Stomach (tissue), 9 donors: ENCODE results near the gene IL17REL. TPM values are rescaled to one million over a fixed set of nuclear protein-coding genes. Genes with fewer than 3 reads are reported as not detected.

ENCODE experiments used
- DNase-seq, 2 donors: peaks; one replicate each; pipeline versions ENCODE4 v3.0.0 to v3.0.0-alpha.2; 2013 to 2019
- H3K27ac ChIP-seq, 5 donors: fragments of 200-600 bp in 4 of 5; sonication (generic) in 4 of 5; one replicate each; pipeline ENCODE4 v1.5.1; 2013 to 2019; ENCODE audit warnings: mild to moderate bottlenecking in 1 of 5, moderate library complexity in 1 of 5
- H3K27me3 ChIP-seq, 3 donors: fragments of 200-600 bp; sonication (generic); one replicate each; pipeline ENCODE4 v1.5.1; 2017 to 2019; ENCODE audit warnings: mixed run types in 1 of 3
- H3K36me3 ChIP-seq, 4 donors: fragments of 200-600 bp; sonication (generic); 1 replicate in 3 of 4; 2 replicates in 1 of 4; pipeline ENCODE4 v1.5.1; 2016 to 2019
- H3K4me1 ChIP-seq, 4 donors: fragments of 200-600 bp; sonication (generic); one replicate each; pipeline ENCODE4 v1.5.1; 2016 to 2019
- H3K4me3 ChIP-seq, 4 donors: fragments of 200-600 bp; sonication (generic) in 3 of 4; one replicate each; pipeline ENCODE4 v1.5.1; 2016 to 2019; ENCODE audit warnings: mild to moderate bottlenecking in 1 of 4
- H3K9me3 ChIP-seq, 4 donors: fragments of 200-600 bp; sonication (generic); one replicate each; pipeline ENCODE4 v1.5.1; 2016 to 2019
- EP300 ChIP-seq: sonication (generic); formaldehyde crosslinking; IDR thresholded peaks from one replicate; pipeline ENCODE4 v1.6.1; 2017; ENCODE audit warnings: antibody characterized with exemption
- POLR2A ChIP-seq, 4 donors: fragments of 450-650 bp; IDR thresholded peaks; one replicate each; pipeline ENCODE4 v1.6.1; 2016; ENCODE audit warnings: antibody characterized with exemption in 4 of 4, control low read depth in 2 of 4, mild to moderate bottlenecking in 1 of 4, moderate library complexity in 1 of 4
- POLR2AphosphoS5 ChIP-seq, 3 donors: sonication (generic); formaldehyde crosslinking; IDR thresholded peaks; one replicate each; pipeline ENCODE4 v1.6.1; 2016; ENCODE audit warnings: antibody characterized with exemption in 3 of 3
- WGBS, 5 donors: extraction: QIAGEN DNeasy Blood & Tissue Kit in 3 of 5; methylation state at CpG; one replicate each; pipeline versions ENCODE4 v1.1.5 to v1.1.7; 2013 to 2018; 5-methylcytosine and 5-hydroxymethylcytosine counted together
- intact Hi-C: fragments of 100-400 bp; cut with DNase I; formaldehyde crosslinking; loops from one replicate; pipeline ENCODE4 v1.15.1; 2023; ENCODE audit warnings: low total_unique reads
- polyA plus RNA-seq, 3 donors: library from polyadenylated mRNA; stranded (reverse); fragments of 200-250 nt; gene quantifications; one replicate each; pipeline ENCODE4 v1.2.3, GENCODE V29; 2013
- total RNA-seq, 5 donors: library from RNA; depleted of rRNA; stranded (reverse); fragments of >200 nt; gene quantifications; one replicate each; pipeline versions ENCODE4 v1.1.0 to v1.2.3, GENCODE V29; 2014 to 2016
- TF ChIP-seq, protein P1 (sequence below), 7 experiments: fragments of 450-650 bp in 4 of 7; fragments of 200-600 bp in 3 of 7; sonication (generic) in 3 of 7; IDR thresholded peaks; one replicate each; pipeline ENCODE4 v1.5.1; 2016 to 2019; ENCODE audit warnings: antibody characterized with exemption in 7 of 7, control low read depth in 2 of 7, mild to moderate bottlenecking in 1 of 7
- donor health status: healthy with polysubstance abuse.
- donor health status: Bipolar disorder and iron deficiency.
- donor health status: healthy.

IL17REL gene
- total and polyA plus RNA-seq, 8 donors, result 0.03 to 1.2 (median 0.89) TPM; not detected in 4

DNA sequence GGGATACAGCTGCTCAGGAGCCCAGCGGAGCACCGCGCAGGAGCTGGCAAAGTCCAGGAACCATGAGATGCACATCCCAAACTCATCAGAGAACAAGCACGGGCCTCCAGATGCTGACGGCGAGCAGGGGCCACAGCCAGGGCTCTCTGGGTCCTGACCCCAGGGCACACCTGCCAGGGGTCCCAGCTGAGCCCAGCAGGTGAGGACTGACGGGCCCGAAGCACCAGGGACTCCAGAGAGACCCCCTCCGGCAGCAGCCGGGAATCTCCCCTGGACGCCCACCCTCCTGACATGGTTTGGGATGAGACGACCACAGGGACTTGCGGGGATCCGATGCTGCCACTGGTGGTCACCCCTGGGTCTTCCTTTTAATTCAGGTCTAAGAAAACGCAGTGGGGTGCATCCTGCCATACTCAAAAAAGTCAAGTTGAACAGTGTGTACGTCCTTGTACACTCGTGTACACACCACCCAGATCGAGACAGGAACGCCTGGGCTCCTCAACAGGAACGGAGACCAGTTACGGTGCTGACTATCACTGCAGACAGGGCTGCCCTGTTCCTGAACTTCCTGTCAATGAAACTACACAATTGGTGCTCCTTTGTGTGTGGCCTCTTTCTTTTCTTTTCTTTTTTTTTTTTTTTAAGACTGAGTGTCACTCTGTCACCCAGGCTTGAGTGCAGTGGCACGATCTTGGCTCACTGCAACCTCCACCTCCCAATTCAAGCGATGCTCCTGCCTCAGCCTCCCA lies 23.6 kb upstream of the IL17REL start:
- H3K4me1 ChIP-seq, result no peaks in the 10 kb centered on the region
- TF ChIP-seq, protein P1, sequence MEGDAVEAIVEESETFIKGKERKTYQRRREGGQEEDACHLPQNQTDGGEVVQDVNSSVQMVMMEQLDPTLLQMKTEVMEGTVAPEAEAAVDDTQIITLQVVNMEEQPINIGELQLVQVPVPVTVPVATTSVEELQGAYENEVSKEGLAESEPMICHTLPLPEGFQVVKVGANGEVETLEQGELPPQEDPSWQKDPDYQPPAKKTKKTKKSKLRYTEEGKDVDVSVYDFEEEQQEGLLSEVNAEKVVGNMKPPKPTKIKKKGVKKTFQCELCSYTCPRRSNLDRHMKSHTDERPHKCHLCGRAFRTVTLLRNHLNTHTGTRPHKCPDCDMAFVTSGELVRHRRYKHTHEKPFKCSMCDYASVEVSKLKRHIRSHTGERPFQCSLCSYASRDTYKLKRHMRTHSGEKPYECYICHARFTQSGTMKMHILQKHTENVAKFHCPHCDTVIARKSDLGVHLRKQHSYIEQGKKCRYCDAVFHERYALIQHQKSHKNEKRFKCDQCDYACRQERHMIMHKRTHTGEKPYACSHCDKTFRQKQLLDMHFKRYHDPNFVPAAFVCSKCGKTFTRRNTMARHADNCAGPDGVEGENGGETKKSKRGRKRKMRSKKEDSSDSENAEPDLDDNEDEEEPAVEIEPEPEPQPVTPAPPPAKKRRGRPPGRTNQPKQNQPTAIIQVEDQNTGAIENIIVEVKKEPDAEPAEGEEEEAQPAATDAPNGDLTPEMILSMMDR (IDR thresholded peaks at IDR 0.05), result no peak
- TF ChIP-seq POLR2A (IDR thresholded peaks at IDR 0.05) (no peak), EP300 (no peak), POLR2AphosphoS5 (IDR thresholded peaks at IDR 0.05) (no peak)
- no peak overlapping the region for H3K27ac ChIP-seq
- H3K9me3 ChIP-seq, result peaks cover 0 to 14% (median 8%) of the 10 kb centered on the region in 4 donors
- 77 to 84% (median 84%) methylated on average over 13 to 23 of the region's 23 CpGs for WGBS, 5 donors
- DNase-seq, result no peak
- H3K36me3 ChIP-seq, result no peaks in the 10 kb centered on the region
- peaks cover 0 to 54% (median 2%) of the 10 kb centered on the region in 3 donors for H3K27me3 ChIP-seq
- intact Hi-C loops, result no loop called here
- H3K4me3 ChIP-seq, result no peak overlapping the region

DNA sequence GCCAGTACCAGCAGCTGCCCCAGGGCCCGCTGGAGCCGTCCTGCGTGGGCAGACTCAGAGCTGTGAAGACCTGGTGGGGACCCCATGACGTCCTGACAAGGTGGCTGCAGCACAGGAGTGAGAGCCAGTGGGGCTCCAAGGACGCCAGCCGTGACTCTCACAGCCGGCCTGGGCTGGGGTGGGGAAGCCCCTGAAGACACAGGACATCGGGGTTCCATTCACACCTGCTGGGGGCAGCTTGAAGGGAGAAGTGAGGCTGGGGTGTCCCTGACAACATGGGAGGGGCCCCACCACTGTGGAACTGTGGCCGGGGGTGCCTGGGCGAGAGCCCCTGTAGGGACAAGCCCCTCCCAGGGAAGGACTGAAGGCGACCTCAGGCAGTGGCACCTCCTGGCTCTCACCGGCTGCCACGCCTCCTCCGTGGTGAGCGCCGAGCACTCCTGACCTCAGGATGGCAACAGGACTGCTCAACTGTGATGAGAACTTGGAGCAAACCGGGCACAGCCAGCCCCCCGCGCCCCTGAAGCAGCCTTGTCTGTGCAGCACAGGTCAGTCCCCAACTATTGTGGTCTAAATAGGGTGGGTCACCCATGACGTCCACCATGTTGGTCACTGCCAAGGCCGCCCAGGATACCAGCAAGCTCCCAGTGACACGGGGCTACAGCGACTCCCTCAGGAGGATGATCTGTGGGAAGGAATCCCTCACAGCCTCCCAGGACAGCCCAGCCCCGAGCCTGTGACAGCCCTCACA lies 22.7 kb upstream of the IL17REL start:
- 59 to 76% (median 71%) methylated on average over 15 to 24 of the region's 24 CpGs for WGBS, 5 donors
- Histone ChIP-seq H3K36me3 (no peaks in the 10 kb centered on the region), H3K4me3 (no peak overlapping the region), H3K27me3 (peaks cover 0 to 57% (median 9%) of the 10 kb centered on the region in 3 donors), H3K27ac (no peak overlapping the region), H3K4me1 (peaks cover 0 to 6% (median 3%) of the 10 kb centered on the region in 4 donors), H3K9me3 (peaks cover 0 to 14% (median 8%) of the 10 kb centered on the region in 4 donors)
- no peak for DNase-seq
- TF ChIP-seq POLR2A (IDR thresholded peaks at IDR 0.05), result no peak
- no peak for TF ChIP-seq POLR2AphosphoS5 (IDR thresholded peaks at IDR 0.05)
- TF ChIP-seq, protein P1 (IDR thresholded peaks at IDR 0.05), result no peak
- TF ChIP-seq EP300, result no peak
- intact Hi-C loops, result no loop called here

DNA sequence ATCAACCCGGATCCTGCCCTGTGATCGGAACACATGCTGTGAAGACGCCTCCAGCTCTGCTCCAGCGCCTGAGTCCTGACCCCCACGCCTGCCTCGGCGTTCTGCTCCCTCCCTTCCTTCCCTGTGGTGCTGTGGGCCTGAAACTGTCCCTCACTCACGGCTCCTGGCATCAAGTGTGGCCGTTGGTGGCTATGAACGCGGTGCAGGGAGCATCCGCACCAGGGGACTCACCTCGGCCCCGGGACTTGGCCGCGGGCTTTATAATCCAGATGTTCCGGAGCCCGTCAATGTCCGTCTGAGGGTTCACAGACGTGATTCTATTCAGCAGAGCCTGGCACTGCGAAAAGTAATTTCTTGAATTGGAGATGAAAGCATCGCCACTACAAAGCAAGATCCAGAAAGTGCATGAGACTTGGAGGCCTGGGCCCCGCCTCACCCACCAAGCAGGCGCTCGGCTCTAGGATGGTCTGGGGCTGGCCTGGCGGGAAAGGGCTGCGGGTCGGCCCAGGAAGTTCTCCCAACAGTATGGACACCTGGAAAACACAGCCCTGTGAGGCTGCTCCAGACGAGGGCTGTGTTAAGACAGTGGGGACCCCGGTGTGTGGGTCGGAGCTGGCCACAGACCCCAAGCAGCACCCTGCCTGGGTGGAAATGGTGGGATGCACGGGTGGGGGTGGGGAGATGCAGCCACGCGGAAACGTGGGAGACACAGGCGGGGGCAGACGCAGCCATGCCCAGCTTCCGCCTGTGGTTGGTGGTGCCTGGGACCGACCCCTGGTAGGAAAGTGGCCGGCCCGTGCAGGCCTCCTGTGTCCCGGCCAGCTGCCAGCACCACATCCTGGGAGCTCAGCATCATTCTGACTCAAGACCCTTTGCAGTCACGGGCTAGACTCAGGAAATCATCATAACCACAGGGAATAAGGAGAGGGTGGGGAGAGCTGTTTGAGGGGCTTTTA lies 21.8 kb upstream of the IL17REL start:
- no peak overlapping the region for H3K27ac ChIP-seq
- intact Hi-C loops, result no loop called here
- H3K4me1 ChIP-seq, result peaks cover 6 to 13% (median 11%) of the 10 kb centered on the region in 4 donors
- DNase-seq, result no peak
- 65 to 82% (median 79%) methylated on average over 36 to 43 of the region's 43 CpGs for WGBS, 5 donors
- H3K27me3 ChIP-seq, result peaks cover 0 to 66% (median 17%) of the 10 kb centered on the region in 3 donors
- H3K9me3 ChIP-seq, result peaks cover 0 to 10% (median 7%) of the 10 kb centered on the region in 4 donors
- TF ChIP-seq POLR2A (IDR thresholded peaks at IDR 0.05), result no peak
- no peak for TF ChIP-seq EP300
- TF ChIP-seq POLR2AphosphoS5 (IDR thresholded peaks at IDR 0.05), result no peak
- TF ChIP-seq, protein P1 (IDR thresholded peaks at IDR 0.05), result no peak
- H3K4me3 ChIP-seq, result no peak overlapping the region
- no peaks in the 10 kb centered on the region for H3K36me3 ChIP-seq
